ENCODE results near the gene RARRES2. TPM values are rescaled to one million over a fixed set of nuclear protein-coding genes. Genes with fewer than 3 reads are reported as not detected.

Gene RARRES2
- total RNA-seq, 1 experiment from 2014 or later, result not detected

DNA sequence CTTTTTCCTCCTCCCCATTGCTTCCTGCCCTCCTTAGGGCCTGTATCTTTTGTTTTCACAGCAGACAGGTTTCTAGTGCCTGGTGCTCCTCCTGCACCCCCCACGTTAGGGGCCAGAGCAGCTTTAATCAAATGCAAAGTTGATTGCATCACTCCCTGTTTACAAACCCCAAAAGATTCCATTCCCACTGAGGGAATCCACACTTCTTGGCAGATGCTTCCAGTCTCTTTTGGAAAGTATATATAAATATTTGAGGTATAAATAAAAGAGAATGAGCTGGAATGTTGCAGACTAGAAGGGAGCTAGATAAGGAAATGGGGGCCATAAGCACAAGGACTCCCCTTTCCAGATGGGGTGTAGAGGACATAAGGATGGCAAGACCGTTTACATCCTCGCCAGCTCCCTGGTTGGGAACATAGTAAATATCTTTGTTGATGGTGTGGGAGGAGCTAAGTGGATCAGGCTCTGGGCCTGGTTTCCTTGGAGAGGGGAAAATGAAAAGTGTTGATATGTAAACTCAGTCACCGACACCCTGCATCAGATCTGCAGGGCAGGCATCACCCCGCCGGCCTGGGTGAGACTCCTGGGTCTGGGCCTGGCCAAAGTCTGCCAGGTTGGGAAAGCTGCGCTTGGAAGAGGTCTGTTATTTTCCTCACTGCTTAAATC lies 6.2 kb downstream of the RARRES2 start:
- H3K4me3 ChIP-seq, result no peak overlapping the region
- DNase-seq, result peak; percentile 37
- no peaks in the 10 kb centered on the region for H3K9me3 ChIP-seq

DNA sequence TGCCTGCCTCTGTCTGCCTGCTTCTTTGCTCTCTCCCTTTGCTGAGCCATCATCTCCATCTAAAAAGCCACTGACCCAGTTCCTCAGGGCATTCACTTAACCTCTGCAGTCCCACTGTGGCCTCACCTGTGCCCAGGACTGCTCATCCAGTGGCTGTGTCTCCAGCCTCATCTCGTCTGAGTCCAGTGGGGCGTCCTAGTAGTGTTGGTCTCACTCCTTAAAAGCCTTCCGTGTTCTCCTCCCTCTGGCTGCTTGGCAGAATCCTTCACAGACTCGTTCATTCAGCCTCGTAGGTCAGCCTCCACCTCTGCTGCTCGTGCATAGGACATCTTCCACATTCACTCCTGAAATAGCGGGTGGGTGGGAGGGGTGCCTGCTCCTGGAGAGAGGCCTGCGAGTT lies 7.3 kb downstream of the RARRES2 start:
- Histone ChIP-seq H3K4me3 (no peak overlapping the region), H3K36me3 (no peaks in the 10 kb centered on the region), H3K9me3 (no peaks in the 10 kb centered on the region), H3K27me3 (no peaks in the 10 kb centered on the region)
- no peak for DNase-seq

More for the DNA sequence above, 6.2 kb downstream of the RARRES2 start:
- Histone ChIP-seq H3K27me3 (no peaks in the 10 kb centered on the region), H3K36me3 (no peaks in the 10 kb centered on the region)

DNA sequence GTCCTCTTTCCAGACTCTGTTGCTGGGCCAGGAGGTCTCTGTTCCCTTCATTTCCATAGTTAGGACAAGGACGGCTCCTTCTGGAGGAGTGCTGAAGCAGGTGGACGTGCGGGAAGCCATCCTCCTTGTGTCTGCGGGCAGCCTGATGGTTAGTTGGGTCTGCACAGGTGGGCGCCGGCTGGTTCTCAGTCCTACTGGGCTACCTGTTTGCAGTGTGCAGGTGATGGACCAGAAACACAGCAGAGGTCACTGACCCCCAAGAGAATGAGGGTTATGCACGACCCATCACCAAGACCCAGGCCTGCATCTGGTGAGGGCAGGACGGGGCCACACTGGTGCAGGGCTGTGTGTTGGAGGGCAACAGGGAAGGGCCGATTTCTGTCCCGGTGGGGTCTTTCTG lies 7.8 kb downstream of the RARRES2 start:
- Histone ChIP-seq H3K36me3 (no peaks in the 10 kb centered on the region), H3K4me3 (no peak overlapping the region), H3K9me3 (no peaks in the 10 kb centered on the region), H3K27me3 (no peaks in the 10 kb centered on the region)
- DNase-seq, result no peak

DNA sequence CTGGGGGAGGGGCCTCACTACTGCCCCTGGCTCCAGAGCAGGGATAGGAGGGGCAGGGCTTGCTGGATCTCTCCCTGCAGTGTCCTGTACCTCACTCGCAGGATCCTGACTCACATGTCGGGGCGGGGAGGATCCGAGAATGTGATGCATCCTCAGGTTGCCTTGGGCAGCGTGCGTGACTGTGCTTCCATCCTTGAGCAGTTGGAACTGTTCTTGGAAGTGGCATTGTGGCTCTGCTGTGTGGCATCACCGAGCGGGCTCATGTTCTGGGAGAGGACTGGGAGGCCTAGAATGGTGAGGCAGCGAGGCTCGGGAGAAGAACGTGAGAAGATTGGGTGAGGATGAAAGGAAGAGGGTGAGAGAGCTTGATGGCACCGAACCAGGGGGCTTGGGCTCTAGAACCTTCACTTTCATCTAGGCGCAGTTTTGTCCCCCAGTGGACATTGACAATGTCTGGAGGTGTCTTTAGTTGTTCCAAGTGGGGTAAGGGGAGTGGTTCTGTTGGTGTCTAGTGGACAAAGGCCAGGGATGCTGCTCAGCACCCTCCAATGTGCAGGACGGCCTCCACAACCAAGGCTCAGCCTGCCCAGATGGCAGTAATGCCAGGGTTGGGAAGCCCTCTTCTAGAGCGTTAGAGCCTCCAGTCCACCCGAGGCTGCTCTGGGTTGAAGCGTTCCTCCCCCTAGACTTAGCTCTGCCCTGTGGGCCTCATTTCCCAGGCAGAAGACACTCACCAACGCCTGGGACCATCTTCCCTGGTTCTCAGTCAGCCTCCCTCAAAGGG lies 8.4 kb downstream of the RARRES2 start:
- H3K27me3 ChIP-seq, result no peaks in the 10 kb centered on the region
- no peak overlapping the region for H3K4me3 ChIP-seq
- no peaks in the 10 kb centered on the region for H3K9me3 ChIP-seq
- DNase-seq, result no peak
- no peaks in the 10 kb centered on the region for H3K36me3 ChIP-seq

DNA sequence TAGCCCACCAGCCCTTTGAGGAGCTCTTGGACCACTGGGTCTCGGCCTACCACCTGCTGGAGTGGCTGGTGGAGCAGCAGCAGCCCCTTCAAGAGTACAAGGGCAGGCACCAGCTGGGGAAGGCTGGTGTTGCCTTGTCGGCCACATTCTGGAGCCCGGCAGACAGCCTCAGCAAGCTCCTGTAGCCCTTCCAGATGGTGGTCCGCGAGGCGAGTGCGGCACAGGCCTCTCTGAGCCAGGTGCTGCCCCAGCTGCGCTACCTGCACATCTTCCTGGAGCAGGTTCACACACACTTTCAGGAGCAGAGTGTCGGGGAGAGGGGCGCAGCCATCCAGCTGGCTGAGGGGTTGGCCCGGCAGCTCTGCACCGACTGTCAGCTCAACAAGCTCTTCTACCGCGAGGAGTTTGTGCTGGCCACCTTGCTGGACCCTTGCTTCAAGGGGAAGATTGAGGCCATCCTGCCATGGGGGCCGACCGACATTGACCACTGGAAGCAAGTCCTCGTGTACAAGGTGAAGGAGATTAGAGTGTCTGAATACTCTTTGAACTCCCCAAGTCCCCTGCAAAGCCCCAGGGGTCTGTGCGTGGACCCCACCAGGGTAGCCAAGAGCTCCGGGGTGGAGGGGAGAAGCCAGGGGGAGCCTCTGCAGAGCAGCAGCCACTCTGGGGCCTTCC lies 11.1 kb downstream of the RARRES2 start:
- H3K4me3 ChIP-seq, result no peak overlapping the region
- no peaks in the 10 kb centered on the region for H3K36me3 ChIP-seq
- no peaks in the 10 kb centered on the region for H3K9me3 ChIP-seq
- no peak for DNase-seq
- H3K27me3 ChIP-seq, result no peaks in the 10 kb centered on the region

DNA sequence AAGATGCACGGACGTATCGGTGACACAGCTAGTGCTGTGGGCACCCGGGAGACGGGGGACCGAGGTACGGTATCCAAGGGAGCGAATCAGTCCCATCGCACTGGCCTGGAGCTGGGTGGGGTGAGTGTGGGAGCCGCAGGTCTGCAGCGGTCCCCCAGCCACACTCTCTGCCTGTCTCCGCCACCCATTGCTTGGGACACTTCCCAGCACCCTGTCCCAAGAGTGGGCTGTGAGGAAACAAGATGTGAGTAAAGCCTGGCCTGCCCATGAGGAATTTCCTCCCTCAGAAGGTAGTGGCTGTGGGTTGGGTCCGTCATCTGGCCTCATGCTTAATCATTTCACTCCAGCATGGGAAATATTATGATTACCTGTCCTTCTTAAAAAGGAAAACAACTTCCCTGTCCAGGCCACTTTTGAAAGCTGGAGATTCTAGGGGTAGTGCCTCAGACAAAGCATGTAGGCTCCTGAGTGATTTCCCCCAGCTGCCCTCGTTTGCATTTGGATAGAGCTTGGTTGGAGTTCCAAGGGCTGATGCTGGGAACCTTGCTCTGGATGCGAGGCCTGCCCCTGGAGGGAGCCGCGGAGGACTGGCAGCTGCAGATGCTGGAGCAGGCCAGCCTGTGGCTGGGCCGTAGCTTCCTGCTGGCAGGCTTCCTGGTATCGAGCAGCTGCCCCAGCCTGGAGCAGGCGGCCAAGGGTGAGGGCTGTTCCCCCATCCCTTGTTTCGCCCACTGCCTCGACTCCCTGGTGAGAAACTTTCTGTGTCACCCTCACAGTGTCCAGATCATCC lies 11.9 kb downstream of the RARRES2 start:
- no peak overlapping the region for H3K4me3 ChIP-seq
- DNase-seq, result peak; percentile 60

DNA sequence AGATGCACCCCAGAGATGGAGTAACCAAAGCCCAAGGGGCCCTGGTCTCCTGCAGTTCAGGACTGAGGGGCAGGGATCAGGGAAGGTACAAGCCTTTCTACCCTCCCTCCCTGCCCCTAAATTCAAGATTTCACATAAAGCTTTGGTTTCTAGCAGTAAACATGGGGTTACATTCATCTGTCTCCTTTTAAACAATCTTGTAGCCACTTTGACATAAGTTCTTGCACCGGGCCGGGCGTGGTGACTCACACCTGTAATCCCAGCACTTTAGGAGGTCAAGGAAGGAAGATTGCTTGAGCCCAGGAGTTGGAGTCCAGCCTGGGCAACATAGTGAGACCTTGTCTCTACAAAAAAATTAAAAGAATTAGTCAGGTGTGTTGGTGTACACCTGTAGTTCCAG lies 14.1 kb downstream of the RARRES2 start:
- Histone ChIP-seq H3K9me3 (no peaks in the 10 kb centered on the region), H3K36me3 (no peaks in the 10 kb centered on the region), H3K4me3 (no peak overlapping the region), H3K27me3 (no peaks in the 10 kb centered on the region)
- DNase-seq, result no peak

More for the DNA sequence above, 11.9 kb downstream of the RARRES2 start:
- Histone ChIP-seq H3K36me3 (no peaks in the 10 kb centered on the region), H3K27me3 (no peaks in the 10 kb centered on the region), H3K9me3 (no peaks in the 10 kb centered on the region)

DNA sequence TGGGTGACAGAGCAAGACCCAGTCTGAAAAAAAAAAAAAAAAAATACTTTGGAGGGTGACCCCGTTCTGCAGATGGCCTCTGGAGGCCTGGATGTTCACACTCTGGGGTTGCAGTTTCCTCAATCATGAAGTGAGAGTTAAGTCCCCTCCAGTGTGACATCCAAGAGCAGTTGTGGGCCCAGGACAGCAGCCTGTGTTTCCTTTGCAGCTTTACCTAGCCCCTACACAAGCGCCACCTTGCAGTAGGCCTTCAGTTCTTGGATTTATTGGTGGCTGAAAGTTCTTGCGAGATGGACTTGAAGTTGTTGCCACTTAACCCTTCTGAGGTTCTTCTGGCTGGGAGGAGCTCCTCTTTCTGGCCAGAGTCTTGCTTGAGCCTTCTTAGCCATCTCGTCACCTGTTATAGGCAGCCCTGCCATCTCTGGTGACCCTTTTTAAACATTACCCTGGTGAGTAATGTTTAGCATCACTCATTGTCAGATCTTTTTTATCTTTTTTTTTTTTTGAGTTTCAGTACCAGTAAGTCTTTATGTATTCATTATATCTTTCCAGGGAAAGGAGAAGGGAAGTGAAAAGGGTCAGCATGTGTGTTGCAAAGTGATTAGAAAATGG lies 14.7 kb downstream of the RARRES2 start:
- Histone ChIP-seq H3K27me3 (no peaks in the 10 kb centered on the region), H3K4me3 (no peak overlapping the region), H3K36me3 (no peaks in the 10 kb centered on the region), H3K9me3 (no peaks in the 10 kb centered on the region)
- DNase-seq, result no peak

DNA sequence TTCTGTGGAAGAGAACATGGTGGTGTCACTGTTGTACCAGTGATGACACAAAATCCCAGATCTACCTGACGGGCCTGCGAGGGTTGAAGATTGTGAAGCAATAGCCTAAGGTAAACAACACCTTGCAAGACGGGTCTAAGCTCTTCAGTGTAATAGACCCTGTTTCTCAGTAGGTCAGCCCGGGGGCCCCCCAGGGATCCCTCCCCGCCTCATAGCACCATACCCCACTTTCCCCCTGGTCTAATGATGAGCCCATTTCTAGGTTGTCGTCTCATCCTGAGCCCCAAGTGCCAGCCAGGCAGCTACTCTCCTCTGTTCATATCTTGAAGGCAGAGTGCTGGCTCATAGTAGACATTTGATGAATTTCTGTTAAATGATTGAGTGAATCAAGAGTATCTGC lies 15.5 kb downstream of the RARRES2 start:
- Histone ChIP-seq H3K36me3 (no peaks in the 10 kb centered on the region), H3K9me3 (no peaks in the 10 kb centered on the region), H3K27me3 (no peaks in the 10 kb centered on the region), H3K4me3 (no peak overlapping the region)
- DNase-seq, result no peak

DNA sequence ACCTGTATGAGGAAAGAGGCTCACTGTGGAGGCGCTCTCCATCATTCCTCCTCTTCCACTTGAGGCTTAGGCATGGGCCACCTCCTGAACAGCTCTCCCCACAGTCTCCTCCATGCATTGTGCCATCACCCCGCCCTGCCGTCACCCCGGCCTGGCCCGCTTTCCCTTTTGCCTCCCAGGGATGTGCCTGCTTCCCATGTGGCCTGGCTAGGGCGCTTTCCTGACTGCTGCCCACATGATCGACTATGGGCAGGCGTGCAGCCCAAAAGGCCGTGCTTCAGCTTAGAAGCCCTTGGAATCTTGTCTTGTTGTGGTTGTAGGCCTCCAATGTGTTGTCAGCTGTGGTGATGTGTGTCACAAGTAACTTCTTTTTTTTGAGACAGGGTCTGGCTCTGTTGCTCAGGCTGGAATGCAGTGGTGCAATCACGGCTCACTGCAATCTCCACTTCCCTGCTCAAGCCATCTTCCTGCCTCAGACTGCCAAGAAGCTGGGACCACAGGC lies 16.3 kb downstream of the RARRES2 start:
- no peaks in the 10 kb centered on the region for H3K27me3 ChIP-seq
- no peak for DNase-seq
- no peaks in the 10 kb centered on the region for H3K9me3 ChIP-seq
- no peak overlapping the region for H3K4me3 ChIP-seq
- no peaks in the 10 kb centered on the region for H3K36me3 ChIP-seq

DNA sequence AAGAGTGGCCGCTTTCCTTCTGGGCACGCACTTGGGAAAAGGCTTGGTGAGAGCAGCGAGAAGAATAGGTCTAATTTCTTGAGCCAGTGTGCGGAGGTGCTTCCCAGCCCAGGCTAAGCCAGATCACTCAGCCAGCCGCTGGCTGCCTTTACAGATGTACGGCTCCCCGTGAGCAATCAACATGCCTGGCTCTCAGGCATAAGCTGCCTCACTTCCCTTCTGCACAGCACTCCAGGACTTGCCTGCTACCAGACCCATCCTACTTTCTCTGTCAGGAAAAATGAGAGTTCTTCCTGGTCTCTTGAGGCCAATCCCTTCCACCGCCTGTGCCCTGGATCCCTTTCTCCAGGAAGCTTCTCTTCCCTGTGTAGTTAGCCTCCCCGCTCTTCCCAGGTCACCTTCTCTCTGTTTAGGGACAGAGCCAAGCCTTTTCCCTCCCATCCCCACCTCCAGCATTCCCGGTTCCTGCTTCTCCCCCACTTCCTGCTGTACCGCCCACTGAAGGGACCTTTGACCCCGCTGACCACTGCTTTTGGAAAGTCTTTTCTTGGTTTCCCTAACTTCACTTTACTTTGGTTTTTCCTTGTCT lies 17.0 kb downstream of the RARRES2 start:
- Histone ChIP-seq H3K4me3 (no peak overlapping the region), H3K27me3 (no peaks in the 10 kb centered on the region), H3K9me3 (no peaks in the 10 kb centered on the region), H3K36me3 (no peaks in the 10 kb centered on the region)
- DNase-seq, result no peak

DNA sequence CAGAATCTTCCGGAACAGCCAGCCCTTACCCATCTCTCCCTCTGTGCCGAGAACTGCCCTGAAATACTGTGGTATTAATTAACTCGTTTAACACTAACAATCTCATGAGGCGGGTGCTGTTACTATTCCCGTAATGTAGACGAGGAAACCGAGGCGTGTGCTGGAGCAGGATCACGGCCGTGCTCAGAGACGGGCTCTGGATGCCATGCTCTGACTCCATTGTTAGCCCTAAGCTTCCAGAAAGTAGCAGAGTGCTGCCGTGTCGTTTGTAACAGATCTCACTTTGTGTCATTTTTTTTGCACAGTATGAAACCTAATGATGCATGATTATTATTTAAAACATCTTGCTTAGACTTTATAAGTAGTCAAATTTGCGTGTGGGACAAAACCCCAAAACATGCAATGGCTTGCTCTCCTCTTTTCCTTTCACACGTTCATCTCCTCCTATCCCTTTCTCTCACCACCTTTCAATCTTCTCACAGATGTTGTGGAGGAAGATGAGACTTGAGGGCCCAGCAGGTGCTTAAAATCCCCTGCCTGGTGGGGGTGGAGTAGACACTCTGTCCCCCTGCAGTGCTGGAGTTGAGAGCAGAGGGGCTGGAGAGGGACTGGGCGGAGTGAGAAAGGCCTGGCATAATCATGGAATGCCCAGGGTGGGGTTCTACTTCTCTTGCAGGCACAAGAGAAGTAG lies 17.6 kb downstream of the RARRES2 start:
- no peak for DNase-seq
- Histone ChIP-seq H3K27me3 (no peaks in the 10 kb centered on the region), H3K9me3 (no peaks in the 10 kb centered on the region), H3K4me3 (no peak overlapping the region), H3K36me3 (no peaks in the 10 kb centered on the region)

DNA sequence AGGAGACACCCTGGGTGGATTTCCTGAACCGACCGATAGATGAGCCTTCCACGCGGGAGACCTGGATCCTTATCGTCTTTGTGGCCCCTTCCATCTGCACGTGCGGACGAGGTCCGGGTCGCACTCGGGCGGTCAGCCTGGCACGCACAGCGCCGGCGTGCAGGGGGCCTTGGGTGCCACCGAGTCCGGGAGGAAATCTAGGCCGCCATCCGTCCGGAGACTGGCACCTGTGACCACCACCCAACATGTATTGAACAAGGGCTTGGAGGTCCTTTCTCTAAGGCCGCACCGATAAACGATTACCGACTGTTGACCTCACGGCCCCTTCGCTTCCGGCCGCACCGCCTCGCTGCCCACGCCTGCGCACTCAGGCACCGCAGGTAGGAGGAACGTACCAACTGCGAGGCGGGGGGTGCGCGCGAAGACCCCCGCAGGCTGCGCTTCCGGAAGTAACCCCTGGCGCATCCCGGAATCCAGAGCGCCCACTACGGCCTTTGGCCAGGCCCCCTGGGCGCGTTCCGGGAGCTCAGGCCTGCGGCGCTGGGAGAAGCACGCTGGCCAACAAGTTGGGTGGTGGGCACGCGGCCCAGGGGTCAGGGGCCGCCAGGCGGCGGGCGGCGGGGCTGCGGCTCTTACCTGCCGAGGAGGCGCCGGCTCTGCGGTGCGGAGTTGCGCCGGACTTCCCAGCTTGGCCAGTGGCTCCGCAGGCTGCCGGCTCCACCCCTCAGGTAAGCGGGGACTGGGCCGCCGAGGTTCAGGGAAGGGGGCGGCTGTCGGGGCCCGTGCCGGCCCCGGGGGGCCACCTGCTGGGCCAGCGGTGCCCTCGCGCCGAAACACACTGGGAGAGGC lies 18.4 kb downstream of the RARRES2 start, which contains the start of the genes ACTR3C and LRRC61:
Gene ACTR3C (minus strand): TSS at position 713 of the 849 bp plus-strand sequence. CDS start 28,249 bp downstream, outside the sequence.
Gene LRRC61 (plus strand): TSS at position 523 of the 849 bp plus-strand sequence. CDS start 13,507 bp downstream, outside the sequence.
- no peaks in the 10 kb centered on the region for H3K36me3 ChIP-seq
- H3K9me3 ChIP-seq, result no peaks in the 10 kb centered on the region
- DNase-seq, result no peak
- no peak within 1 kb of the TSS for H3K4me3 ChIP-seq
- no peaks in the 10 kb centered on the region for H3K27me3 ChIP-seq

DNA sequence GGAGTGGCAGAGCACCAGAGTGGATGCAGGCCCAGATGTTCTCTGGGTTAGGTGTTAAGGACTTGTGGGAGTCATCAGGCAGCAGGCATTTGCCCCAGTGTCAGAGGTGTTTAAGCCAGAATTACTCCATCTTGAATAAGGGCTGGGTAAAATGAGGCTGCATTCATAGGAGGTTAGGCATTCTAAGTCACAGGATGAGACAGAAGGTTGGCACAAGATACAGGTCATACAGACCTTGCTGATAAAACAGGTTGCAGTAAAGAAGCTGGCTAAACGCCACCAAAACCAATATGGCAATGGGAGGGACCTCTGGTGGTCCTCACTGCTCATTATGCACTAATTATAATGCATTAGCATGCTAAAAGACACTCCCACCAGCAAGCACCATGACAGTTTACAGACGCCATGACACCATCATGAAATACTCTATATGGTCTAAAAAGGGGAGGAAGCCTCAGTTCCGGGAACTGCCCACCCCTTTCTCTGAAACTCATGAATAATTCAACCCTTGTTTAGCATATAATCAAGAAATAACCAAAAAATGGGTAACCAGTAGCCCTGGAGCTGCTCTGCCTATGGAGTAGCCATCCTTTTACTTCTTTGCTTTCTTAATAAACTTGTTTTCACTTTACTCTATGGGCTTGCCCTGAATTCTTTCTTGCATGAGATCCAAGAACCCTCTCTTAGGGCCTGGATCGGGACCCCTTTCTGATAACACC lies 19.2 kb downstream of the RARRES2 start:
- H3K9me3 ChIP-seq, result no peaks in the 10 kb centered on the region
- no peak for DNase-seq
- no peaks in the 10 kb centered on the region for H3K27me3 ChIP-seq
- H3K36me3 ChIP-seq, result no peaks in the 10 kb centered on the region
- no peak overlapping the region for H3K4me3 ChIP-seq
